ENCODE data around the gene BCOR.

BCOR gene

GRCh38 chrX:40007756-40008705, 89.7 kb downstream of the BCOR start:
- H3K36me3 ChIP-seq (ENCODE audit: control insufficient read depth, insufficient read depth, low read length), result no peaks in the 10 kb centered on the region
- H4K8ac ChIP-seq (ENCODE audit: low read depth, low read length), result no peak overlapping the region
- H3K4me3 ChIP-seq (ENCODE audit: low read length), result no peak overlapping the region
- no peak overlapping the region for H2BK15ac ChIP-seq (replicated peaks; ENCODE audit: low read depth)
- H3K4ac ChIP-seq (ENCODE audit: low read depth, low read length), result peak overlapping the region; percentile 25
- no CpG with 5 or more reads among the region's 47 CpGs for WGBS (ENCODE audit: extremely low coverage, insufficient coverage, low lambda C conversion rate)
- no peak overlapping the region for H2BK120ac ChIP-seq (ENCODE audit: low read depth, low read length)
- H3K4me2 ChIP-seq (ENCODE audit: low read length), result peak overlapping the region; percentile 22
- peak overlapping the region; percentile 57 for H3K9ac ChIP-seq (ENCODE audit: low read length)
- H2BK5ac ChIP-seq (ENCODE audit: low read length), result no peak overlapping the region
- H3K56ac ChIP-seq (ENCODE audit: low read length), result peak overlapping the region; percentile 79
- no peak overlapping the region for H4K5ac ChIP-seq (ENCODE audit: low read length)
- peaks cover 4% of the 10 kb centered on the region for H3K4me1 ChIP-seq (ENCODE audit: control insufficient read depth, low read depth, low read length)
- no peak overlapping the region for H3K27ac ChIP-seq (ENCODE audit: low read depth, low read length)
- peak overlapping the region; percentile 24 for H3K23ac ChIP-seq (ENCODE audit: low read length)
- no peaks in the 10 kb centered on the region for H3K79me1 ChIP-seq (ENCODE audit: low read length)
- no peak for DNase-seq
- H3K18ac ChIP-seq (ENCODE audit: low read length), result peak overlapping the region; percentile 39
- peaks cover 3% of the 10 kb centered on the region for H3K27me3 ChIP-seq (ENCODE audit: insufficient read depth, low read length, poor library complexity)
- no peak overlapping the region for H2AK5ac ChIP-seq (ENCODE audit: low read length)
- no peaks in the 10 kb centered on the region for H3K79me2 ChIP-seq (ENCODE audit: control insufficient read depth, insufficient read depth, low read length)

GRCh38 chrX:40007131-40007755, 90.5 kb downstream of the BCOR start:
- peak overlapping the region; percentile 13 for H3K4me2 ChIP-seq (ENCODE audit: low read length)
- peaks cover 4% of the 10 kb centered on the region for H3K4me1 ChIP-seq (ENCODE audit: control insufficient read depth, low read depth, low read length)
- no peak overlapping the region for H2BK5ac ChIP-seq (ENCODE audit: low read length)
- H4K5ac ChIP-seq (ENCODE audit: low read length), result no peak overlapping the region
- H2BK120ac ChIP-seq (ENCODE audit: low read depth, low read length), result no peak overlapping the region
- no peaks in the 10 kb centered on the region for H3K79me1 ChIP-seq (ENCODE audit: low read length)
- H3K36me3 ChIP-seq (ENCODE audit: control insufficient read depth, insufficient read depth, low read length), result no peaks in the 10 kb centered on the region
- H3K56ac ChIP-seq (ENCODE audit: low read length), result peak overlapping the region; percentile 79
- H3K4me3 ChIP-seq (ENCODE audit: low read length), result no peak overlapping the region
- H4K8ac ChIP-seq (ENCODE audit: low read depth, low read length), result no peak overlapping the region
- peak overlapping the region; percentile 57 for H3K9ac ChIP-seq (ENCODE audit: low read length)
- no peaks in the 10 kb centered on the region for H3K79me2 ChIP-seq (ENCODE audit: control insufficient read depth, insufficient read depth, low read length)
- DNase-seq, result peak; percentile 82
- H2BK15ac ChIP-seq (replicated peaks; ENCODE audit: low read depth), result no peak overlapping the region
- H3K23ac ChIP-seq (ENCODE audit: low read length), result no peak overlapping the region
- no peak overlapping the region for H3K4ac ChIP-seq (ENCODE audit: low read depth, low read length)
- no peak overlapping the region for H2AK5ac ChIP-seq (ENCODE audit: low read length)
- peak overlapping the region; percentile 28 for H3K27ac ChIP-seq (ENCODE audit: low read depth, low read length)
- peaks cover 3% of the 10 kb centered on the region for H3K27me3 ChIP-seq (ENCODE audit: insufficient read depth, low read length, poor library complexity)
- H3K18ac ChIP-seq (ENCODE audit: low read length), result no peak overlapping the region
- no CpG with 5 or more reads among the region's 33 CpGs for WGBS (ENCODE audit: extremely low coverage, insufficient coverage, low lambda C conversion rate)

GRCh38 chrX:40006106-40007017, 91.4 kb downstream of the BCOR start:
- Histone ChIP-seq H3K27me3 (ENCODE audit: insufficient read depth, low read length, poor library complexity) (no peaks in the 10 kb centered on the region), H3K79me2 (ENCODE audit: control insufficient read depth, insufficient read depth, low read length) (no peaks in the 10 kb centered on the region), H4K5ac (ENCODE audit: low read length) (no peak overlapping the region), H3K23ac (ENCODE audit: low read length) (peak overlapping the region; percentile 45), H3K27ac (ENCODE audit: low read depth, low read length) (peak overlapping the region; percentile 66), H4K8ac (ENCODE audit: low read depth, low read length) (no peak overlapping the region), H3K4me3 (ENCODE audit: low read length) (no peak overlapping the region), H3K4me1 (ENCODE audit: control insufficient read depth, low read depth, low read length) (peaks cover 4% of the 10 kb centered on the region), H3K9ac (ENCODE audit: low read length) (peak overlapping the region; percentile 77), H3K79me1 (ENCODE audit: low read length) (no peaks in the 10 kb centered on the region), H2BK120ac (ENCODE audit: low read depth, low read length) (peak overlapping the region; percentile 97), H3K18ac (ENCODE audit: low read length) (peak overlapping the region; percentile 82), H2BK5ac (ENCODE audit: low read length) (no peak overlapping the region), H2BK15ac (replicated peaks; ENCODE audit: low read depth) (no peak overlapping the region), H2AK5ac (ENCODE audit: low read length) (no peak overlapping the region), H3K36me3 (ENCODE audit: control insufficient read depth, insufficient read depth, low read length) (no peaks in the 10 kb centered on the region), H3K56ac (ENCODE audit: low read length) (peak overlapping the region; percentile 90), H3K4ac (ENCODE audit: low read depth, low read length) (peak overlapping the region; percentile 71), H3K4me2 (ENCODE audit: low read length) (peak overlapping the region; percentile 64)
- WGBS (ENCODE audit: extremely low coverage, insufficient coverage, low lambda C conversion rate), result no CpG with 5 or more reads among the region's 63 CpGs
- peak; percentile 85 for DNase-seq

GRCh38 chrX:40005292-40006011, 92.3 kb downstream of the BCOR start:
- H3K9ac ChIP-seq (ENCODE audit: low read length), result peak overlapping the region; percentile 77
- H2BK5ac ChIP-seq (ENCODE audit: low read length), result no peak overlapping the region
- no peak overlapping the region for H4K8ac ChIP-seq (ENCODE audit: low read depth, low read length)
- H3K36me3 ChIP-seq (ENCODE audit: control insufficient read depth, insufficient read depth, low read length), result no peaks in the 10 kb centered on the region
- H2AK5ac ChIP-seq (ENCODE audit: low read length), result no peak overlapping the region
- H2BK15ac ChIP-seq (replicated peaks; ENCODE audit: low read depth), result no peak overlapping the region
- H3K4me1 ChIP-seq (ENCODE audit: control insufficient read depth, low read depth, low read length), result no peaks in the 10 kb centered on the region
- peak overlapping the region; percentile 82 for H3K18ac ChIP-seq (ENCODE audit: low read length)
- peak overlapping the region; percentile 50 for H3K4me2 ChIP-seq (ENCODE audit: low read length)
- no peak overlapping the region for H3K4me3 ChIP-seq (ENCODE audit: low read length)
- H3K56ac ChIP-seq (ENCODE audit: low read length), result peak overlapping the region; percentile 90
- H4K5ac ChIP-seq (ENCODE audit: low read length), result no peak overlapping the region
- WGBS (ENCODE audit: extremely low coverage, insufficient coverage, low lambda C conversion rate), result no CpG with 5 or more reads among the region's 73 CpGs
- no peak overlapping the region for H3K23ac ChIP-seq (ENCODE audit: low read length)
- no peaks in the 10 kb centered on the region for H3K79me1 ChIP-seq (ENCODE audit: low read length)
- peak overlapping the region; percentile 58 for H3K4ac ChIP-seq (ENCODE audit: low read depth, low read length)
- no peak for DNase-seq
- H3K27me3 ChIP-seq (ENCODE audit: insufficient read depth, low read length, poor library complexity), result no peaks in the 10 kb centered on the region
- H3K27ac ChIP-seq (ENCODE audit: low read depth, low read length), result peak overlapping the region; percentile 66
- H2BK120ac ChIP-seq (ENCODE audit: low read depth, low read length), result peak overlapping the region; percentile 29
- no peaks in the 10 kb centered on the region for H3K79me2 ChIP-seq (ENCODE audit: control insufficient read depth, insufficient read depth, low read length)

- no peak overlapping the region for H3K27ac ChIP-seq (ENCODE audit: low read depth, low read length)
- no peak overlapping the region for H2BK15ac ChIP-seq (replicated peaks; ENCODE audit: low read depth)
- no peaks in the 10 kb centered on the region for H3K36me3 ChIP-seq (ENCODE audit: control insufficient read depth, insufficient read depth, low read length)
- no peak overlapping the region for H3K4me3 ChIP-seq (ENCODE audit: low read length)
- H3K79me1 ChIP-seq (ENCODE audit: low read length), result no peaks in the 10 kb centered on the region
- peak overlapping the region; percentile 50 for H3K4me2 ChIP-seq (ENCODE audit: low read length)
- no peak overlapping the region for H3K23ac ChIP-seq (ENCODE audit: low read length)
- no peak overlapping the region for H4K8ac ChIP-seq (ENCODE audit: low read depth, low read length)
- no peaks in the 10 kb centered on the region for H3K79me2 ChIP-seq (ENCODE audit: control insufficient read depth, insufficient read depth, low read length)
- peak overlapping the region; percentile 77 for H3K9ac ChIP-seq (ENCODE audit: low read length)
- no peak for DNase-seq
- no peak overlapping the region for H4K5ac ChIP-seq (ENCODE audit: low read length)
- peak overlapping the region; percentile 82 for H3K18ac ChIP-seq (ENCODE audit: low read length)
- H3K4me1 ChIP-seq (ENCODE audit: control insufficient read depth, low read depth, low read length), result no peaks in the 10 kb centered on the region
- no peak overlapping the region for H2BK120ac ChIP-seq (ENCODE audit: low read depth, low read length)
- H3K4ac ChIP-seq (ENCODE audit: low read depth, low read length), result no peak overlapping the region
- no CpG with 5 or more reads among the region's 16 CpGs for WGBS (ENCODE audit: extremely low coverage, insufficient coverage, low lambda C conversion rate)
- no peak overlapping the region for H2BK5ac ChIP-seq (ENCODE audit: low read length)
- no peak overlapping the region for H2AK5ac ChIP-seq (ENCODE audit: low read length)
- H3K27me3 ChIP-seq (ENCODE audit: insufficient read depth, low read length, poor library complexity), result no peaks in the 10 kb centered on the region
- peak overlapping the region; percentile 90 for H3K56ac ChIP-seq (ENCODE audit: low read length)
These were observed 92.9 kb downstream of the BCOR start for GRCh38 chrX:40004921-40005291.
